GM21529 (cell line): ENCODE results near the gene DNAJC15.
"Not testable (repeated sequence)": the region's sequence is repeated elsewhere in the genome, so short reads cannot be mapped to it uniquely, and the experiment has no call there.

ENCODE experiments used
- ATAC-seq: cut with Tn5 transposase; IDR thresholded peaks from one replicate; pipeline ENCODE4 v1.9.1; 2021; ENCODE audit not compliant: unreplicated experiment

The DNAJC15 gene

DNA sequence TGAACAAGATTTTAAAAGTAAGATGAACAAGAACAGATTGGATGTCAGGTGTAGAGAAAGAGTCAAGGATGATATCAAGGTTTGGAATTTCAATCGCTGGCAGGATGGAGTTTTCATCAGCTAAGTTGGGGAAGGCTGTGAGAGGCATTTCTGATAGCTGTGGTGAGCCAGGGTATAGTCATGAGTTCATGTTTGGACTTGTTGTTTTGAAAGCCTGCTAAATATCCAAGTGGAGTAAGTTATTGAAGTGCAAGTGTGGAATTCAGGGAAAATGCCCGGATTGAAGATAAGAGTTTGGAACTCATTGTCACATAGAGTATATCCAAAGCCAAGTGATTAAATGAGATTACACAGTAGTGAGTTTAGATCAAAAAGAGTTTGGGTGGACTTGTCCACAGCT is 20.4 kb upstream of the DNAJC15 start:
- no peak for ATAC-seq

DNA sequence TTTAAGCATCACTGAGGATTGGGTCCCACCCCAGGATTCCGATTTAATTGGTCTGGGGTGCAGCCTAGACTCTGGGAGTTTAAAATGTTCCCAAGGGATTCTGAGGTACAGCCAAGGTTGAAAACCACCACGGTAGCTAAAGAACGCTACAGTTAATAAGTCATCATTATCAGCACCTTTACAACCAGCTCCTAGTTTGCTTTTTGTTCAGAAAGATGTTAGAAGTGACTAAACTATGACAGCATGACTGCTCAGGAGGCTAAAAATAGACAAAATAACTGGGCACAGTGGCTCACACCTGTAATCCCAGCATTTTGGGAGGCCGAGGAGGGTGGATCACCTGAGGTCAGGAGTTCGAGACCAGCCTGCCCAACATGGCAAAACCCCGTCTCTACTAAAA is 19.7 kb upstream of the DNAJC15 start:
- no peak for ATAC-seq

DNA sequence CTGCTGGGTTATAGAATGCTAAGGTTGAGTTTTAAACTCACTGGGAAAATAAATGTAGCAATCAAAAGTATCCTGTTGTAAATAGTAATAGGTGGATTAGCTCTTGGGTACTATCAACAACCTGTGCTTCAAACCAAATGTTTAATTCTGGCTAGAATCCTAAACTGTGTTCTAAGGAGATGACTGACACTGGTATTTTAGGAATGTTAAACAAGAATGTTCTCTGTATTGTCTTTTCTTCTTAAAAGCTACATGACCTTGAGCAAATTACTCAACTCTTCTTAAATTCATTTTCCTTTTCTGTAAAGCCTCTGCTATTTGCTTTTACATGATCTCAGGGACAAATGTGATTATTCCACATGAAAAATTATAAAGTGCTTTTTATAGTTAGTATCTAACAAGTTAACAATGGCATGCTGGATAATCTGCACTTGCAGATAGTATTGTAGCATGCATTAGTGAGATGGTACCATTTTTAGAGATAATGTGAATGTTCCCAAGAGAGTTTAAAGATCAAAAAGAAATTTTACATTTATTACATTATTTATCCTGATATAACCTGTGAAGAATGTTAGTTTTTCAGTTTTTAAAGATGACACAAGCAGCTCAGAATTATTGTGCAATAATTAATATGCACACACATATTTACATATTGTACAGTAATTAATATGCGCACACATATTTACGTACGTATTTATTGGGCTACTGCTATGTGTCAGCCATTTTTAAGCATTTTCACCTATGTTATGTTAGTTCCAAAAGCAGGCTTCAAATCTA is 17.7 kb upstream of the DNAJC15 start:
- ATAC-seq = no peak

DNA sequence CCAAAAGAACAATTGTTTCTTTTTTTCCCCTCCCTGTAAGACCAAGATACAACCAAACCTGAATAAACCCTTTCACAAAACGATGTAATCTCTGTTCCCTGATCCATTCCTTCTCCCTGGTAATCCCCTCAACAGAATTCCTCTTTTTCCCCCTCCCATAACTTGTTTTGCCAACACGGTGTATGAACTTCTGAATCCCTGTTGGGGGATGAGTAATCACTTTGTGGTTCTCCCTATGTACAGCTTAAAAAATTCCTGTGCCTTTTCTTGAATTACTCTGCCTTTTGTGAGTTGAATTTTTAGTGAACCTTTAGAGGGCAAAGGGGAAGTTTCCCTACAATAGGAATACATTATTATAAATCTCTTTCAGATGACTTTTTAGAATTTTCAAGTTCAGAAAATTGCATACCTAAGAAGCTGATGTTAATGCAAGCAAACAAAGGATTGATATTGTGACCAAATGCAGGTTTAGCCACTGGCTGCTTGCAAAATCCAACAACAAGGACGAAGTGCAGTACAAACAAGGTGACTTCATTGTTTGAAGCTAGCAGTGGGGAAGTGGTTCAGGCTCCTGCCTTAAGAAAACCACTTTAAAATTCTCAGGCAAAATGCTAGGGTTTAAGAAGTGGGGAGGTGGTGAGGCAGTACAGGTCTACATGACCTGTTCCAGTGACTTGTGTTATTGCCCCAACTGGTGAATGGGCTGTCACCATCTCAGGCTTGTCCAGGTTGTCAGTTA is 16.3 kb upstream of the DNAJC15 start:
- no peak for ATAC-seq

DNA sequence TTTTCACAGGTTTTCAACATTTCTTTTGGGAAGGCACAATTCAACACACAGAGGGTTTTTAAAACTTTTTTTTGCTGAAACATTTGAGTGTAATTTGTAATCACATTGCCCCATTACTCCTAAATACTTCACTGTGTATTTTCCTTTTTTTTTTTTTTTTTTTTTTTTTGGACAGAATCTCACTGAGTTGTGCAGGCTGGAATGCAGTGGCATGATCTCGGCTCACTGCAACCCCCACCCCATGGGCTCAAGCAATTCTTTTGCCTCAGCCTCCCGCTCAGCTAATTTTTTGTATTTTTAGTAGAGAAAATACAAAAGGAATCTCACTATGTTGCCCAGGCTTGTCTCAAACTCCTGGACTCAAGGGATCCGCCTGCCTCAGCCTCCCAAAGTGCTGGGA is 14.8 kb upstream of the DNAJC15 start:
- no peak for ATAC-seq

DNA sequence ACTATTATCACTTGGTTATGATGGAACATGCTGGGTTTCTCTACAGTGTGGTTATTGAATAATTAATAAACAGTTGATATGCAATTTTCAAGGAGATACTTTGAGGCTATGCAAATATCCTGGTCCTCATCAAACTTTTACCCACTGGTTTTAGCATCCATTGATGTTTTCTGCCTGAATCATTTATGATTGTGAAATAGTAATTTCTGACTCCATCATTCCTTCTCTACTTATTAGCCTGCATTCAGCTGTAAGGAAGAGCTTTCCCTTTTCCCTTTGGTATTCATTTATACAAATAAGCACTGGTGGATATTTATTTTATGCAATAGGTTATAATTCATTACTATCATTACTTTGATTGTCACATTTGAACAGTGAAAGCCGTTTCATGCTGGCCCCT is 13.9 kb upstream of the DNAJC15 start:
- no peak for ATAC-seq

DNA sequence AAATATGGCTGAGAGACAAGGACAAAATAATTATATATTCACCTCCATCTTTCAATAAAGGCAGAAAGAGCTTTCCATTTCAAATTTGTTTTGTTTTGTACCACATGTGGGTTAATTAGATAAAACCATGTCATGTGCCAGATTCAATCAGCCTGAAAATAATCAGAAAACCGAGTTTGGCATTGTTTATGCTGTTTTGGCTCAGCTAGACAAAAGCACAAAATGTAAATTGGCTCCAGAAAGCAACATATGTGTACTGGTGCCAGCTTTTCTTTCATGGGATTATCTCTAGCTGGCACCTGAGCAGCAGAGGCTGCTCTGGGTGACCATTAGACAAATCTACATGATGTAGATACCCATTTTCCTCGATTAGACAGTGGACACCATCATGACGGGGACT is 9.2 kb upstream of the DNAJC15 start:
- ATAC-seq = no peak

DNA sequence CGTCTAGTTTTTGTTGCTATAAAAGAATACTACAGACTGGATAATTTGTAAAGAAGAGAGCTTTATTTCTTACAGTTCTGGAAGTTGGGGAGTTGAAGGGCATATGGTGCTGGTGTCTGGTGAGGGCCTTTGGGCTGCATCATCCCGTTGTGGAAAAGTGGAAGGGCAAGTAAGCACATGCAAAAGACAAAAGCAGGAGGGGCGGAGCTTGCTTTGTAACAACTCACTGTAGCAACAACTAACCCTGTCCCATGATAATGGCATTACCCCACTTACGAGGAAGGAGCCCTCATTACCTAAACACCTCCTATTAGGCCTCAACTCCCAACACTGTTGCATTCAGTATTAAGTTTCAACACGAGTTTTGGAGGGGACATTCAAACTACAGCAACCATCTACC is 7.2 kb upstream of the DNAJC15 start:
- no peak for ATAC-seq

DNA sequence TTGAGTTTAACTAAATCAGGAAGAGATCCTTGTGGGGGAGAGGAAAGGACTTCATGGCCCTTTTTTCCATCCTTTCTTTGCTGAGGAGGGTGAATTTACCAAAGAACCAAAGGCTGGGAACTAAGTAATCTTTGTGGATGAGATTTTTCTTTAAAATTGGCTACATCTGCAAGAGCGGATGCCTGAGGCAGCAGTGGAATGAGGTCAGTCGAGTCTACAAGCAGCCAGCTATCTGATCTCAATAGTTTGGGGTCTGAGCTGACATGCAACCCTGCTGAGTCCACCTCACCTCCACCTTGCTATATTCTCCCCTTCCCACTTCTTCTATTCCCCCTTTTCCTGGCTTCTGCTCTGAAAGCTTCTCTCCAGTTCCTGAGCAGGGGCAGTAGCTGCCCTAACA is 3.6 kb upstream of the DNAJC15 start:
- no peak for ATAC-seq

DNA sequence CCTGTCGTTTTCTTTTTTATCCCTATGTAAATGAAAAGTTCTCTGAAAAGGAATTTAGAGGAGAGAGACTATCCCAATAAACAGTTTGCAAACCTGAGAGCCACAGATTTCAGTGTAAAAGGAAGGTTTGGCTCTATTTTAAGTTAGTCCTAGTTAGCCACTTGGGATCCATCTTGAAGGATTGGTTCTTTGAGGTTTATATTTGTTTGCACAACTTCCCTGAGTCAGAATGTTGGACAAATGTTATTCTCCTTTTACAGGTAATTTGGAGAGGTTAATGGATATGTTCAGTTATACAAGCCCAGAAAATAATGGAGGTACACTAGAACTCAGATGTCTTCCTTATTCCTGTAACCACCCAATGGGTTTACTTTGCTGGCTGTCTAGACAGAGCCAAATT is 2.6 kb upstream of the DNAJC15 start:
- ATAC-seq = no peak

DNA sequence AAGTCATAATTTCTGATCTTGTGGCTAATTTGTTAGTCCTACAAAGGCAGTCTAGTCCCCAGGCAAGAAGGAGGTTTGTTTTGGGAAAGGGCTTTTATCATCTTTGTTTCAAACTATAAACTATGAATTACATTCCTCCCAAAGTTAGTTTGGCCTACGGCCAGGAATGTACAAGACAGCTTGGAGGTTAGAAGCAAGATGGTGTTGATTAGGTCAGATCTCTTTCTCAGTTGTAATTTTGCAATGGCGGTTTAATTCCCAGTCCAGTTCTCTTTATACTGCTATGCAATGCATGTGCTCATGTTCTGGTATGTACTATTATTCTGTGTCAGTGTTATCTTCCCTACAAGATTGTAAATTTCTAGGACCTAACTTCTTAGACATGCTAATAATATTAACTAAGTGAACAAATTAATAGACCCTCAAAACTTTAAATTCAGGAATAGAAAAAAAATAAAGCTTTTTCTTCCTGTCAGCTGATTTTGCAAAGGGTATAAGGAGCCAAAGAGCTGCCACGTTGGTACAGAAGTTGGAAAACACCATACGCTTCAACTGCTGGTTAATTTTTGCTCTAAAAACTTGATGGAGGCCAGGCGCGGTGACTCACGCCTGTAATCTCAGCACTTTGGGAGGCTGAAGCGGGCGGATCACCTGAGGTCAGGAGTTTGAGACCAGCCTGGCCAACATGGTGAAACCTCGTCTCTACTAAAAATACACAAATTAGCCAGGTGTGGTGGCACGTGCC is 1.3 kb upstream of the DNAJC15 start:
- ATAC-seq = no peak

DNA sequence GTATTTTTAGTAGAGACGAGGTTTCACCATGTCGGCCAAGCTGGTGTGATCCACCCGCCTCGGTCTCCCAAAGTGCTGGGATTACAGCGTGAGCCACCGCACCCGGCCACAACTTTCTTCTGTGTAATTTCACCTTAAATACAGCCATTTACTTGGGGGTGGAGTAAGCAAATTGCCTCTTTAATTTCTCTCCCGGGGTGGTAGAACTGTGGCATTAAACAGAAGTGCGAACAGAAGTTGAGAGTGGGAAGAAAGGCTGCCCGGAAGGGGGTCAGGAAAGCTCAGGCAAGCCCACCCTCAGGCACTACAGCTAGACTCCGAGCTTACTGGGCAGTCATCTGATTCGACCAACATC is 475 bp upstream of the DNAJC15 start:
- ATAC-seq = no peak

DNA sequence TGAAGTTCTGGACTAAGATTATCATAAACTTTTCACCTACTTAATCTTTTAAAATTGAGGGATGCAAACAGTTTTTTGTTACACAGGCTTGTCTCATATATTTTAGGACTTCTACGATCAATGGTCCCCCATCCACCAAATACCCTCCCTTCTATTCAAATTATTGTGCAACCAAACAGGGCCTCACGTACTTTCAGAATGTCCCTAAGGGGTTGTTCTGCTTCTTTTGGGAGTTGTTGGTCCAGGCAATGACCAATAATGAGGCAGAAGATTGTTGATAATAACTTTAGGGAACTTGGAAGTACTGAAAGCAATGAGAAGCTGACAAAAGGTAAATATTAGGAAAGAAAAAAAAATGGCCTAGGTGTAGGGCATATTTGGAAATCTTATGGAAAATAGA is 2.9 kb downstream of the DNAJC15 start:
- no peak for ATAC-seq

DNA sequence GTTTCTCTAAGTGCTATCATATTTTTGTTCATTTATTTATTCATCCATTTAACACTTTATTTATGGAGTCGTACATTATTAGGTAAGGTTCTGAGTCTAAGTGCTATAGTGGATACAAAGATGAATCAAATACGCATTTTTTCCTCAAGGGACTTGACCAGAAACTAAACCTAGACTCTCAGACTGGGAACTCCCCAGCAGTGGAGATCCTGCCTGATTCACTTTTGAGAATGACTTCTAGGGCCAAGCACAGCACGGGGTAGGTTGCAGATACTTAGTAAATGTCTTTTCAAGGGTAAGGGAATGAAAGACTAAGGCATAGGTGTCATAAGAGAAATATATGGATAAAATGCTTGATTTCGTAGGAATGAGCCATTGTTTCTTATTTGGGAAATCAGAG is 7.2 kb downstream of the DNAJC15 start:
- peak; percentile 71 for ATAC-seq

DNA sequence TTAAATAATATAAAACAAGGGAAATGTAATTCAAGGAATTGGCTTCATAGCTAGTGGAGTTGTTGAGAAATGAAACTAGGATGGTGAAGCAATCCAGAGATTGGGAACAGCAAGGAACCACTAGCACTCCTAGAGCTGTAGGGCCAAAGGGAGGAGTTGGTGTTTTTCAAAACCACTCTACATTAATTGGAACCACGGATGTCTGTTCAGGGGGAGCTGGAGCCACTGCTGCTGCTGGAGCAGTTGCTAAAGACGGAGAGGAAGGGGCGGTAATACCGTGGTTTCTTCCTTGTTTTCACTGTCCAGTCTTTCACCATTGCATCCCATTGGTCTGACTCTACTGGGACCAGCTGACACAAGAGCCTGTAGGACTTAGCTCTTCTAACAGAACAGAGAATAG is 8.5 kb downstream of the DNAJC15 start:
- no peak for ATAC-seq

DNA sequence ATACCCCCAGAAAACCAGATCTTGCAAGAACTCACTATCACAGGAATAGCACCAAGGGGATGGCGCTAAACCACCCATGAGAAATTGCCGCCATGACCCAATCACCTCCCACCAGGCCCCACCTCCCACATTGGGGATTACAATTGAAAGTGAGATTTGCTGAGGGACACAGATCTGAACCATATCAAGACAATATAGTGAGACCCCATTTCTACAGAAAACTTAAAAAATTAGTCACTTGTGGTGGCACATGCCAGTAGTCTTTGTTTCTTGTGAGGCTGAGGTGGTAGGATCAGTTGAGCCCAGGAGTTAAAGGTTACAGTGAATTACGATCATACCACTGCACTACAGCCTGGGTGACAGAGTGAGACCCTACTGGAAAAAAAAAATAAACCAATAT is 9.7 kb downstream of the DNAJC15 start:
- no peak for ATAC-seq

DNA sequence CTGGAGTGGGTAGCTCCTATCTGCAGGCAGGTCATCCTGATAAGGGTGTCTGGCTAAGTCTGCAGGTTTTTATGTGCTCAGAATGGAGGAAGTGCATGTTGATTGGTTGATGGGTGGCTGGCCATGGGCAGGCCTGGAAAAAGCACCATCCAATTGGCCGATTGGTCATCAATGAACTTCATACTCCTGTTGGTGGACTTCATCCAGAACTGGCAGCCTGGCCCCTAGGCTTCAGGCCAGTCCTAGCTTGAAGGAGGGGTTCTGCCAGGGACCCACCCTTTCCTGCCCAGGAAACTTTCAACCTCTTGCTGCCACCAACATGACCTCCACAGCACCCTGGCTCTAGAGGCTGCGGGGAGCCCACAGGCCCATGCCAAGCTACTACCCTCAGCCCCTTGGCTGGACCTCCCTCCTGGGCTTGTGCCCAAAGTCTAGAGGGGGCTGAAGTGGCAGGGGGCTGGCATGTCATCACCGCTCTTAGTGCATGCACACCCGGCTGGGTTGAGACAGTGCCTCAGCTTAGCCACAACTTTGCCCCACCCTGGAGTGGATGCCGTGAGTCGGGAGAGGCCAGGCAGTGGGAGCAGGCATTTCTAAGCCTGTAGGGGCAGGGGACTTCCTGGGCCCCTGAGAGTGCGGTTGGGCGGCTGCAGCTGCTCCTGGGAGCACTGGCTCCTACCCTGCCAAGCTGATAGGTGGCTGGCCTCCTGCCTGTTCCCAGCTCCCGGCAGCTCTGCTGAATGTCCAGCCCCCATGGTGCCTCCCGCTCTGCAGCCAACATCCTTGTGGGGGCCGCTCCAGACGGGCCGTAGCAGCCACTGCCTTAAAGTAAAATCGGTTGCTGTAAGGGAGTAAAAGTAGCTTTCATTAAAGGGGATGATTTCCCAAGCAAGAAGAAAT is 13.2 kb downstream of the DNAJC15 start:
- no peak for ATAC-seq

DNA sequence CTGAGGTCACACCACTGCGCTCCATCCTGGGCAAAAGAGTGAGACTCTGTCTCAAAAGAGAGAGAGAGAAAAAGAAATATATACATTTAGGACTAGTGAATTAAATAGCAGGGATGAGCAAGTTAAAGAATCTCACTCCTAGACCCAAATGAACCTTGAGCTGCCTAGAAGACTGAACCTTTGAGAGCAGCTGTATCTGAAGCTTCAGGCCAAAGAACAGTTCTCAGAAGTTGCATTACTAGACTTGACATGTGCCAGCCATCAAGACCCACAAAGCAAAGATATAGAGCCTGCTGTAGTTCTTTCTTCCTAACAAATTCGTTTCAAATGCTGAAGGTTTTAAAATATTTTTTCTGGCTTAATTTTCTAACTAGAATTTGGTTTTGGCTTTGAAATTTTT is 16.6 kb downstream of the DNAJC15 start:
- no peak for ATAC-seq

DNA sequence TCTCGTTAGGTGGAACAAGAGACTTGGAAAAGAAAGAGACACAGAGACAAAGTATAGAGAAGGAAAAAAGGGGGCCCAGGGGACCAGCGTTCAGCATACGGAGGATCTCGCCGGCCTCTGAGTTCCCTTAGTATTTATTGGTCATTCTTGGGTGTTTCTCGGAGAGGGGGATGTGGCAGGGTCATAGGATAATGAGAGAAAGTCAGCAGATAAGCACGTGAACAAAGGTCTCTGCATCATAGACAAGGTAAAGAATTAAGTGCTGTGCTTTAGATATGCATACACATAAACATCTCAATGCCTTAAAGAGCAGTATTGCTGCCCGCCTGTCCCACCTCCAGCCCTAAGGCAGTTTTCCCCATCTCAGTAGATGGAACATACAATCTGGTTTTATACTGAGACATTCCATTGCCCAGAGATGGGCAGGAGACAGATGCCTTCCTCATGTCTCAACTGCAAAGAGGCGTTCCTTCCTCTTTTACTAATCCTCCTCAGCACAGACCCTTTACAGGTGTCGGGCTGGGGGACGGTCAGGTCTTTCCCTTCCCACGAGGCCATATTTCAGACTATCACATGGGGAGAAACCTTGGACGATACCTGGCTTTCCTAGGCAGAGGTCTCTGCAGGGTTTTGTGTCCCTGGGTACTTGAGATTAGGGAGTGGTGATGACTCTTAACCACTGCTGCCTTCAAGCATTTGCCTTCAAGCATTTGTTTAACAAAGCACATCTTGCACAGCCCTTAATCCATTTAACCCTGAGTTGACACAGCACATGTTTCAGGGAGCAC is 17.4 kb downstream of the DNAJC15 start:
- ATAC-seq = not testable (repeated sequence)

DNA sequence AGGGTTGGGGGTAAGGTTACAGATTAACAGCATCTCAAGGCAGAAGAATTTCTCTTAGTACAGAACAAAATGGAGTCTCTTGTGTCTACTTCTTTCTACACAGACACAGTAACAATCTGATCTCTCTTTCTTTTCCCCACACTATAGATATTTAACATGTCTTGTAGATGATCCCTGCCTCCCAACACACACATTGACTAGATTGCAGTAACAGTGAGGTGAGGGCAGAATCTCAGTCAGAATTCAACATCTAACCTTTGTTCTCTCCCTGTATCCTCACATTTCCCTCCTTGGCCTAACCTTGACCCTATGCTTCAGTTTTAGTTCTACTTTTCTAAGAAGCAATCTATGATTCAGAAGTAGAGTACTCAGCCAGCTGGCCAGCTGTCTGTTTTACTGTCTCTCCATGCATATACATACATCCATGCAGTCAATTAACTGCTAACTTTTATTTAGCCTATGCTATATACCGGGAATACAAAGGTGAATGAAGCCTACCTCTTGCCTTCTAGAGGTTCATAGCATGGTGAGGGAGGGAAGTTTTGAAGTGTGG is 18.1 kb downstream of the DNAJC15 start:
- ATAC-seq = no peak
